H1 (cell line): Measurements from ENCODE around the gene TTC28. TPM values are rescaled to one million over a fixed set of nuclear protein-coding genes. Genes with fewer than 3 reads are reported as not detected.

ENCODE experiments used
- CTCF ChIA-PET: fragments of 300-600 bp; sonication (Branson Sonifier 250); formaldehyde crosslinking; loops from one replicate; lab custom pipeline; 2021; ENCODE audit not compliant: partially characterized antibody; lab: Charles Lee
- POLR2A ChIA-PET: fragments of 300-600 bp; sonication (Branson Sonifier 250); formaldehyde crosslinking; loops from one replicate; lab custom pipeline; 2021; ENCODE audit warnings: inconsistent platforms; ENCODE audit not compliant: partially characterized antibody; lab: Charles Lee
- DNase-seq, 2 experiments: peaks; one replicate each; pipeline versions ENCODE4 v3.0.0 to v3.0.0-alpha.2; 2010 to 2022; ENCODE audit warnings: low spot score in 2 of 2, low read depth in 1 of 2, mixed read lengths in 1 of 2
- FAIRE-seq: peaks from 2 replicates; lab custom pipeline; 2011; peaks lifted over from hg19 to GRCh38; lab: Jason Lieb, UNC
- H2AFZ ChIP-seq: 2 replicates; pipeline ENCODE4 v1.8.1; 2012; ENCODE audit warnings: low read length, inconsistent platforms
- H2AK5ac ChIP-seq: 2 replicates; pipeline ENCODE4 v1.6.1; 2013; ENCODE audit warnings: low read depth, low read length
- H2BK120ac ChIP-seq: replicated peaks from 2 replicates; pipeline ENCODE3; 2013; ENCODE audit warnings: low read depth, low read length, inconsistent platforms
- H2BK12ac ChIP-seq: 2 replicates; pipeline ENCODE4 v1.6.1; 2013; ENCODE audit warnings: low read depth, low read length
- H2BK15ac ChIP-seq: 2 replicates; pipeline ENCODE4 v1.6.1; 2013; ENCODE audit warnings: low read length
- H2BK20ac ChIP-seq: 2 replicates; pipeline ENCODE4 v1.6.1; 2013; ENCODE audit warnings: low read length
- H2BK5ac ChIP-seq: 2 replicates; pipeline ENCODE4 v1.6.1; 2013; ENCODE audit warnings: low read depth, low read length
- H3K14ac ChIP-seq: 2 replicates; pipeline ENCODE4 v1.6.1; 2013; ENCODE audit warnings: inconsistent platforms; ENCODE audit not compliant: insufficient read length
- H3K18ac ChIP-seq: 2 replicates; pipeline ENCODE4 v1.6.1; 2013; ENCODE audit warnings: low read length; ENCODE audit errors: extremely low read depth
- H3K23ac ChIP-seq: 2 replicates; pipeline ENCODE4 v1.6.1; 2013; ENCODE audit warnings: inconsistent platforms; ENCODE audit not compliant: insufficient read length
- H3K23me2 ChIP-seq: 2 replicates; pipeline ENCODE4 v1.6.1; 2013; ENCODE audit warnings: low read depth, low read length
- H3K27ac ChIP-seq: 2 replicates; pipeline ENCODE4 v1.6.1; 2011; ENCODE audit warnings: low read depth, low read length, inconsistent platforms
- H3K27me3 ChIP-seq, 4 experiments: replicated peaks in 1 of 4; 1 replicate in 1 of 4; 2 replicates in 3 of 4; pipeline versions ENCODE4 v1.6.1 to v1.8.1; 2011 to 2013; ENCODE audit warnings: low read length in 3 of 4, mild to moderate bottlenecking in 3 of 4, inconsistent platforms in 2 of 4, mixed read lengths in 2 of 4, moderate library complexity in 1 of 4; ENCODE audit not compliant: control insufficient read depth in 3 of 4, insufficient read depth in 3 of 4; ENCODE audit errors: extremely low read depth in 1 of 4
- H3K36me3 ChIP-seq, 4 experiments: 2 replicates each; pipeline versions ENCODE4 v1.6.1 to v1.8.1; 2011 to 2013; ENCODE audit warnings: mild to moderate bottlenecking in 4 of 4, low read length in 3 of 4, moderate library complexity in 2 of 4, control low read depth in 1 of 4, inconsistent platforms in 1 of 4; ENCODE audit not compliant: insufficient read depth in 4 of 4, control insufficient read depth in 2 of 4
- H3K4ac ChIP-seq: replicated peaks from 2 replicates; pipeline ENCODE3; 2013; ENCODE audit warnings: low read length, low read depth, mixed read lengths, inconsistent platforms; ENCODE audit not compliant: insufficient read length
- H3K4me1 ChIP-seq, 4 experiments: replicated peaks in 1 of 4; 1 replicate in 1 of 4; 2 replicates in 3 of 4; pipeline versions ENCODE4 v1.6.1 to v1.8.1; 2011 to 2013; ENCODE audit warnings: low read length in 3 of 4, inconsistent platforms in 2 of 4, mixed read lengths in 1 of 4; ENCODE audit not compliant: insufficient read depth in 4 of 4, control insufficient read depth in 3 of 4
- H3K4me2 ChIP-seq, 2 experiments: 2 replicates each; pipeline versions ENCODE4 v1.6.1 to v1.8.1; 2011 to 2013; ENCODE audit warnings: low read depth in 2 of 2, low read length in 2 of 2, control low read depth in 1 of 2, inconsistent platforms in 1 of 2, mild to moderate bottlenecking in 1 of 2; ENCODE audit not compliant: insufficient read depth in 1 of 2
- H3K4me3 ChIP-seq, 4 experiments: fragments of 200-600, 300-600 bp in 1 of 4; sonication (generic), shearing (Covaris generic), sonication (Bioruptor Twin) in 1 of 4; 2 replicates each; pipeline versions ENCODE4 v1.5.1 to v1.8.1; 2011 to 2016; ENCODE audit warnings: low read length in 4 of 4, low read depth in 3 of 4, control low read depth in 2 of 4, inconsistent platforms in 2 of 4, mild to moderate bottlenecking in 2 of 4, mixed read lengths in 1 of 4, moderate library complexity in 1 of 4; ENCODE audit not compliant: insufficient read depth in 2 of 4; ENCODE audit errors: extremely low read depth in 1 of 4
- H3K56ac ChIP-seq: replicated peaks from 2 replicates; pipeline ENCODE3; 2013; ENCODE audit warnings: low read depth, mild to moderate bottlenecking, mixed read lengths, low read length, inconsistent platforms; ENCODE audit not compliant: insufficient read length
- H3K79me1 ChIP-seq: 2 replicates; pipeline ENCODE4 v1.6.1; 2013; ENCODE audit warnings: low read depth, low read length, control low read depth
- H3K79me2 ChIP-seq, 2 experiments: 2 replicates each; pipeline versions ENCODE4 v1.6.1 to v1.8.1; 2012 to 2013; ENCODE audit warnings: low read length in 2 of 2, mild to moderate bottlenecking in 2 of 2, inconsistent platforms in 1 of 2; ENCODE audit not compliant: insufficient read depth in 2 of 2, control insufficient read depth in 1 of 2
- H3K9ac ChIP-seq, 4 experiments: replicated peaks in 1 of 4; 1 replicate in 1 of 4; 2 replicates in 3 of 4; pipeline versions ENCODE4 v1.6.1 to v1.8.1; 2011 to 2013; ENCODE audit warnings: low read depth in 3 of 4, low read length in 3 of 4, control low read depth in 2 of 4, mild to moderate bottlenecking in 2 of 4, moderate library complexity in 2 of 4, inconsistent platforms in 1 of 4; ENCODE audit errors: extremely low read depth in 1 of 4
- H3K9me3 ChIP-seq, 2 experiments: 2 replicates each; pipeline versions ENCODE4 v1.6.1 to v1.8.1; 2012 to 2013; ENCODE audit warnings: mild to moderate bottlenecking in 2 of 2, moderate library complexity in 2 of 2, control low read depth in 1 of 2, inconsistent platforms in 1 of 2, low read depth in 1 of 2, low read length in 1 of 2, mixed read lengths in 1 of 2; ENCODE audit not compliant: insufficient read depth in 2 of 2
- H4K20me1 ChIP-seq, 2 experiments: replicated peaks in 1 of 2; 2 replicates each; pipeline versions ENCODE3 to v1.8.1; 2011 to 2013; ENCODE audit warnings: inconsistent platforms in 2 of 2, low read length in 2 of 2, mild to moderate bottlenecking in 1 of 2; ENCODE audit not compliant: insufficient read depth in 2 of 2, control insufficient read depth in 1 of 2
- H4K5ac ChIP-seq: 2 replicates; pipeline ENCODE4 v1.6.1; 2013; ENCODE audit warnings: low read length, low read depth, mixed read lengths, inconsistent platforms; ENCODE audit not compliant: insufficient read length
- H4K8ac ChIP-seq: 2 replicates; pipeline ENCODE4 v1.8.0; 2013; ENCODE audit warnings: mild to moderate bottlenecking, moderate library complexity, low read length, inconsistent platforms; ENCODE audit not compliant: insufficient read depth; ENCODE audit errors: extremely low read depth
- H4K91ac ChIP-seq: replicated peaks from 2 replicates; pipeline ENCODE3; 2013; ENCODE audit warnings: low read length, mixed read lengths, inconsistent platforms; ENCODE audit not compliant: insufficient read length
- BRCA1 ChIP-seq: IDR thresholded peaks from 2 replicates; pipeline ENCODE4 v1.6.1; 2012; ENCODE audit warnings: low read depth, low read length, improper control_type of control experiment
- CTBP2 ChIP-seq: IDR thresholded peaks from 2 replicates; pipeline ENCODE4 v1.7.0; 2011; ENCODE audit warnings: borderline replicate concordance, mild to moderate bottlenecking, moderate library complexity, mixed read lengths, low read length; ENCODE audit not compliant: insufficient read depth, insufficient read length
- GTF2F1 ChIP-seq: IDR thresholded peaks from 2 replicates; pipeline ENCODE4 v1.6.1; 2012; ENCODE audit warnings: low read depth, low read length, improper control_type of control experiment, borderline replicate concordance
- HDAC6 ChIP-seq: IDR thresholded peaks from one replicate; pipeline ENCODE4 v1.7.1; 2012; ENCODE audit warnings: low read depth, mild to moderate bottlenecking, inconsistent platforms, low read length, moderate library complexity
- JUND ChIP-seq: IDR thresholded peaks from 2 replicates; pipeline ENCODE4 v1.6.1; 2011; ENCODE audit warnings: mild to moderate bottlenecking, improper control_type of control experiment, low read length
- MAFK ChIP-seq: IDR thresholded peaks from 2 replicates; pipeline ENCODE4 v1.6.1; 2012; ENCODE audit warnings: low read depth, mild to moderate bottlenecking, improper control_type of control experiment, low read length
- POU5F1 ChIP-seq: IDR thresholded peaks from 2 replicates; pipeline ENCODE4 v1.6.1; 2011; ENCODE audit warnings: low read depth, mild to moderate bottlenecking, low read length, moderate library complexity
- SP1 ChIP-seq: IDR thresholded peaks from 2 replicates; pipeline ENCODE4 v1.6.1; 2011; ENCODE audit warnings: low read depth, low read length
- SP4 ChIP-seq: IDR thresholded peaks from 2 replicates; pipeline ENCODE4 v1.6.1; 2012; ENCODE audit warnings: low read length, inconsistent platforms
- SRF ChIP-seq: IDR thresholded peaks from 2 replicates; pipeline ENCODE4 v1.6.1; 2011; ENCODE audit warnings: mild to moderate bottlenecking, low read depth, low read length, moderate library complexity
- TAF1 ChIP-seq: IDR thresholded peaks from 2 replicates; pipeline ENCODE4 v1.6.1; 2011; ENCODE audit warnings: mild to moderate bottlenecking, low read depth, low read length
- TBP ChIP-seq: IDR thresholded peaks from 2 replicates; pipeline ENCODE4 v1.6.1; 2011; ENCODE audit warnings: low read depth, low read length, improper control_type of control experiment
- WGBS, 2 experiments: shearing (Covaris generic) in 1 of 2; methylation state at CpG; one replicate each; pipeline versions ENCODE4 v1.1.6 to v1.1.7; 2013 to 2015; ENCODE audit warnings: low lambda C conversion rate in 2 of 2, mixed read lengths in 2 of 2, inconsistent platforms in 1 of 2, low coverage in 1 of 2, missing lambda C conversion rate in 1 of 2; ENCODE audit not compliant: insufficient replicate concordance in 2 of 2, insufficient coverage in 1 of 2, insufficient read length in 1 of 2; ENCODE audit errors: extremely low coverage in 1 of 2, missing lambda C conversion rate in 1 of 2; 5-methylcytosine and 5-hydroxymethylcytosine counted together
- polyA plus RNA-seq, 7 experiments: library from polyadenylated mRNA; depleted of rRNA in 3 of 7; stranded (reverse) in 5 of 7; unstranded in 2 of 7; fragments of >200 nt in 5 of 7; fragments of 200-250 nt in 2 of 7; gene quantifications; 1 replicate in 5 of 7; 2 replicates in 1 of 7; 4 replicates in 1 of 7; pipeline versions ENCODE4 v1.2.1 to v1.2.3, GENCODE V29; 2011 to 2013; ENCODE audit warnings: missing spikeins in 2 of 7, mixed read lengths in 2 of 7
- total RNA-seq: library from RNA; stranded (reverse); fragmentation: NEBNext Ultra II Directional; extraction: Animal tissue kit (Norgen Biotek cat#: 25700); gene quantifications from 2 replicates; pipeline ENCODE4 v1.2.1, GENCODE V29; 2021

TTC28 gene
- total and polyA plus RNA-seq, 2 of the 8 experiments (the other 6 are each of a cell fraction or from before 2014, with no cell fraction given): 2.6 to 12.6 TPM

DNA sequence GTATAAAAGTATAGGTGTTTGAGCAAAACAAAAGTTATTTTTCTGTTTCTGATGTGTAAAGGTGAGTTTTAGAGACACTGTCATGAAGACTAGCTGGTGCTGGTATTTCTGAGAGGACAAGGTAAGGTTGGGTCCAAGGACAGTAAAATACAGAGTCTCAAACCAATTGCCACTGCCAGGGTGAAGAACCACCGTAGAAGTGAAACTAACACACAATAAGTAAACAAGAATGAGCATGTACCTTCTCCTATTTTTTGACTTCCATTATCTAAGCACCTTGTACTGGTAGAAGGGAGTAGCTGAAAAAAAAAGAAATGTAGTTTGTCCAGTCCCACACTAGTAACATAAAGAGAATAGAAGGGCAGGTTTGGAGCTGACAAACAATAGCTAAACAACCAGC is 117.3 kb downstream of the TTC28 start:
- Histone ChIP-seq H3K14ac (no peak overlapping the region), H3K23ac (no peak overlapping the region), H2BK20ac (no peak overlapping the region), H3K9ac (no peak overlapping the region), H3K4ac (no peak overlapping the region), H4K8ac (no peak overlapping the region), H3K79me1 (no peaks in the 10 kb centered on the region), H3K27me3 (no peaks in the 10 kb centered on the region), H2AFZ (no peak overlapping the region), H2BK120ac (no peak overlapping the region), H3K36me3 (no peaks in the 10 kb centered on the region), H4K5ac (no peak overlapping the region), H2BK5ac (no peak overlapping the region), H3K9me3 (no peaks in the 10 kb centered on the region), H3K23me2 (no peaks in the 10 kb centered on the region), H2BK15ac (no peak overlapping the region), H3K79me2 (no peaks in the 10 kb centered on the region), H4K20me1 (no peaks in the 10 kb centered on the region), H4K91ac (no peak overlapping the region), H3K27ac (no peak overlapping the region), H2BK12ac (no peak overlapping the region), H3K4me3 (no peak overlapping the region), H3K4me1 (no peaks in the 10 kb centered on the region), H3K18ac (no peak overlapping the region), H3K56ac (no peak overlapping the region), H3K4me2 (no peak overlapping the region), H2AK5ac (no peak overlapping the region)
- ChIA-PET CTCF (interaction anchor here (1.3 kb wide), 1 partner anchor 12 kb away, joined by 3 read pairs; no protein-coding TSS in a partner anchor), POLR2A (no interaction called here)
- no peak for DNase-seq
- TF ChIP-seq TBP: no peak
- TF ChIP-seq JUND: no peak
- TF ChIP-seq SP1: no peak
- TF ChIP-seq SP4: no peak
- TF ChIP-seq POU5F1: no peak
- TF ChIP-seq MAFK: no peak
- no peak for TF ChIP-seq BRCA1
- TF ChIP-seq GTF2F1: no peak
- no peak for TF ChIP-seq CTBP2
- no peak for TF ChIP-seq HDAC6
- no peak for TF ChIP-seq SRF
- no peak for TF ChIP-seq TAF1
- 92% methylated on average over 1 of the region's 1 CpG; no CpG with 5 or more reads in 1 of the 2 experiments for WGBS, 2 experiments
- FAIRE-seq: no peak
